ENCODE data around the gene VAT1L.

The VAT1L gene

DNA sequence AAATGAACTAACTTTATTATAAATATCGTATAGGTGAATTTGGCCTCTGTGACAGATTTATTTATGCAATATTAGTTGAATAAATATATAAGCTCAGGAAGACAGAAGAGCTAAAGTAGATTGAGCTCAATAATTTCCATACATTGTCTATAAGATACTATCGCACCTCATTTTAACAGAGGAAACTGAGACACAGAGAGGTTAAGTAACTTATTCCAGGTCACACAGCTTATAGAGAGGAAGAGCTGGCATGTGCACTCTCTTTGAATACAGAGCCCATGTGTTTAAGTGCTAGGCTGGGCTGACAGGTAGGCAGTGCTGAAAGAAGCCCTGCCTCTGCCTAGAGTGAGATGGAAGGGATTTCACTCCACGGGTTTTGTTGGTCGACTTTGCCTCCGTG lies 48.4 kb downstream of the VAT1L start:
- DNase-seq = no peak

DNA sequence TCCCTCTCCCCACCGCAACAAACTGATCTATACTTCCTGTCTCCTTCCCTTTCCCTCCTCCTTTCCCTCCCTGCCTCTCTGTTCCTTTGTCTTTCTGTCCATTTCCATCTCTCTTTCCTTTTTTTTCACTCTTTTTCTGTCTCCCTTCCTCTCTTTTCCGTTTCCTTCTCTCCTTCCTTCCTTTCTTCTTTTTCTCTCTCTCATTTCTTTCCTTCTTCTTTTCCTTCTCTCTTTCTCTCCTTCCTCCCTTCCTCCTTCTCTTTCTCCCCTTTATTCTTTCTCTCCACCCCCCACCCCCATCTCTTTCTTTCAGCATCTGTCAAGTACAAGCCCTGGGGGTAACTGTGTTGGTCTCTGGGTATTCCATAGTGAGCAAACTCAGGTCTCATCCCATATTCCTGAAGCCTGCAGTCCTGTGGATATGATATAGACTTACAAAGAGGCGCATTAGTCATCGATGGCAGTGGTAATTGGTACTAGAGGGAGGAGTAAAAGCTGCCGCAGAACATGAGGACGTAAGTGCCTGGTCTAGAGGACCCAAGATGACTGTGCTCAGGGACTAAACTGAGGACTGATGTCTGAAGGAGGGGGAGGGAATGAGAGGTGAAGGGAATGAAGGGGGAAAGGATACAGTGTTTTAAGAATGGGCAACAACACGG lies 50.4 kb downstream of the VAT1L start:
- no peak for DNase-seq

GRCh38 chr16:77840093-77840492 lies 51.7 kb downstream of the VAT1L start:
- DNase-seq = no peak

DNA sequence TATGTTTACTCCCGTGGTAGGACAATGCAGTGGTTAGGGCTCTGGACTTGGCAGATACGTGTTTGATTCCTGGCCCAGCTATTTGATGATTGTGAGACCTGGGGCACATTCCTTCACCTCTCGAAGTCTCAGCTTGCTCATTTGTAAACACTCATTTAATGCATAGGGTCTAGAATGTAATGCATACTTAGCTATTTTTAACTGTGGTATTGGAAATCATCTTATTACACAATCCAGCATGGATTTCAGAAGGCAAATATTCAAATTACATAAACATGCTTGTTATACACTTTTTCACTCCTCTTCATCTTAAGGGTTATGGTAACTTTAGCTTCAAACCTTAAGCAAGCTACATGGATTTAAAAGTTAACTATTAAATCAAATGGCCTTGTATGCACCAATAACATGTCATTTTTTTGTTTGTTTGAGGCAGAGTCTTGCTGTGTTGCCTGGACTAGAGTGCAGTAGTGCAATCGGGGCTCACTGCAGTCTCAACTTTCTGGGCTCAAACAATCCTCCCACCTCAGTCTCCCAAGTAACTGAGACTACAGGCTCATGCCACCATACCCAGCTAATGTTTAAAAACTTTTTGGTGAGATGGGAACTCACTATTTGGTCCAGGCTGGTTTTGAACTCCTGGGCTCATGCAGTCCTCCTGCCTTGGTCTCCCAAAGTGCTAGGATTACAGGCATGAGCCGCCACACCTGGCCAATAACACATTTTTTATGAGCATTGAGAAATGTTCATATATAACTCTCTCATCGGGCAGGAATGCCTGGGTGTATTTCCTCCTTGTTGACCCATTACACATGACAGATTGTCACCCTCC lies 52.5 kb downstream of the VAT1L start:
- DNase-seq = no peak

- DNase-seq = no peak
Observed at GRCh38 chr16:77841502-77841763, 53.1 kb downstream of the VAT1L start.

DNA sequence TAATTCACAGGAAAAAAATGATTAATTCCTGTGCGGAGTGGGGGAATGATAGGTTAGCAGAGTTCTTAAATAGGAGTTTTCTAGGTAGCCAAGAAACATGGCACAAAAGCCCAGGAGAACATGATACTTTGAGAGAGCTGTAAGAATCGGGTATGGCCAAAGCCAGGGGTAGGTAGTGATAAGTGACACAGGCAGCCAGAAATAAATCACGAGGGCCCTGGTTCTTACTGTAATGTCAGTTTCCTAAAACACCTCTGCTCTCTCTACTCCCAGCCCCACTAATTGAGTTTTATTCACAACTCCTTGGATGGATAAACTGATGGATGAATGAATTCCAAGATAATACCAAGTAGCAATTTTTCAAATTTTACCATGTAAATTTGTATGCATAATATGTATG lies 54.1 kb downstream of the VAT1L start:
- DNase-seq = no peak

DNA sequence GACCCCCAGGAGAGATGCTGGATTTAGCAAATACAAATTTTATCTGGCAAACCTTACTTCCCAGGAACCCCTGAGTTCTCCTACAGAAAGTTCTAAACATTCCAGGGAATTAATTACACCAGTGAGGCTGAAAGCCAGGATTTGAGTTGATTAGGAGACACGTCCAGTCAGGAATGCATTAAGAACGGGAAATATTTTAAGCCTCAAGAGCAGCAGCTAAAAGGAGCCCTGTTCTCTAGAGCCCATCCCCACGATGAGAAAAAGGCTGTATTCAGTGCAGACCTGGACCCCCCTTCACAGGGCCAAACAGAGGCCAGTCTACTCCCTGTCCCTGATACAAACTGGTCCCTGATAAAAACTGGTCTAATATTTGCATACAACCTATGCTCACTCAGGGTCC lies 55.0 kb downstream of the VAT1L start:
- no peak for DNase-seq

- DNase-seq = no peak
Observed at GRCh38 chr16:77844801-77845200, 56.4 kb downstream of the VAT1L start.

GRCh38 chr16:77849646-77850258 lies 61.4 kb downstream of the VAT1L start:
- no peak for DNase-seq

- DNase-seq = peak; percentile 35
Observed at GRCh38 chr16:77850636-77851333, 62.4 kb downstream of the VAT1L start.

DNA sequence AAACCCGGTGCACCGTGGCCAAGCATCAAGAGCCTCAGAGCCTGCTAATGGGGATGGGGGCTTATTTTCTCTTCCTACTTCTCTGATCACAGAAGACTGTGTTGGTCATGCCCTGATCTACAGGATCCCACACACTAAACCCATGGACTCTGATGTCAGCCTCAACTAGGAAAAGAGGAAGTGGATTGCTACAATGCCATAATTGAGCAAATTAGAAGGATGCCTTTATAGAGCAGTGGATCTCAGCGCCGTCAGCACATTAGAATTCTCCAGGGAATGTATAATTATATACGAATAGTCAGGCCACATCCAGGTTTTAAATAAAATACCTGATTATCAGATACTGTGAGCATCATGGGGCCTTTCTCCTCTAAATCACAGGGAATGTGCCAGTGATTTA lies 64.8 kb downstream of the VAT1L start:
- no peak for DNase-seq

- no peak for DNase-seq
Observed at GRCh38 chr16:77856438-77857160, 68.2 kb downstream of the VAT1L start.

- no peak for DNase-seq
Observed at GRCh38 chr16:77858060-77858459, 69.7 kb downstream of the VAT1L start.

GRCh38 chr16:77859493-77860232 lies 71.3 kb downstream of the VAT1L start:
- no peak for DNase-seq

DNA sequence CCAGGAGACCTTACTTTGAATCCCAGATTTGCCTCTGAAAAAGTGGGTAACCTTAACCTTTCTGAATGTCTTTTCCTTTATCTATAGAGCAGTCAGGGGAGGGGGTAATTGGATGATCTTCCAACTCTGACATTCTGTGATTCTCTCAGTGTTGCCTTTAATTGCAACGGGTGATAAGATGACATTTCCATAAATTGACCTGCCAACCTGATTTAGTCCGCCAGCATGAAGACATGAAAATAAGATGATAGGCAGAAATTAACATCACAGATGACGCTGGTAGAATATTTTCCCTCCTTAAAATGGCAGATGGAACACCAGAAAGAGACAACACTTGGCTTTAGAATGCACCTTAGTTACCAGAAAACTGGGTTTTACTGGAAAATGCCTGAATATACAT lies 72.6 kb downstream of the VAT1L start:
- DNase-seq = no peak

- no peak for DNase-seq
Observed at GRCh38 chr16:77863250-77863649, 74.9 kb downstream of the VAT1L start.

GRCh38 chr16:77866752-77867151 lies 78.4 kb downstream of the VAT1L start:
- no peak for DNase-seq

GRCh38 chr16:77868052-77868451 lies 79.7 kb downstream of the VAT1L start:
- no peak for DNase-seq

GRCh38 chr16:77868478-77868877 lies 80.1 kb downstream of the VAT1L start:
- no peak for DNase-seq

- no peak for DNase-seq
Observed at GRCh38 chr16:77869997-77870813, 81.8 kb downstream of the VAT1L start.

DNA sequence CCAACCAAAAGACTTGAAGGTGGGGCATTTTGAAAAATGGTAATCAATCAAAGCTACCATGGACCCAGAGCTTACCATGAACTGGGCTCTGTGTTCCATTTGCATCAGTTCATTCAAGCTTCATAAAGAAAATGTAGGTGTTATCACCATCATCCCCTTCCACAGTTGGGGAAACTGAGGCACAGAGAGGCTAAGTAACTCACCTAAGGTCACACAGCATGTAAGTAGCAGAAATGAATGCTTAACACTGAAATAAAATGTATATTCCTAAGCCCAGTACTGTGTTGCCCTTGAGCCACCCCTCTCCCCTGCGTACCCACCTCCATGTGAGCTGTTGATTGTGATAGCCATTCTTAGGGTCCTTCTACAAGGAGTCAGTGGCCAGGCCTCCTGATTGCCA lies 83.6 kb downstream of the VAT1L start:
- no peak for DNase-seq

DNA sequence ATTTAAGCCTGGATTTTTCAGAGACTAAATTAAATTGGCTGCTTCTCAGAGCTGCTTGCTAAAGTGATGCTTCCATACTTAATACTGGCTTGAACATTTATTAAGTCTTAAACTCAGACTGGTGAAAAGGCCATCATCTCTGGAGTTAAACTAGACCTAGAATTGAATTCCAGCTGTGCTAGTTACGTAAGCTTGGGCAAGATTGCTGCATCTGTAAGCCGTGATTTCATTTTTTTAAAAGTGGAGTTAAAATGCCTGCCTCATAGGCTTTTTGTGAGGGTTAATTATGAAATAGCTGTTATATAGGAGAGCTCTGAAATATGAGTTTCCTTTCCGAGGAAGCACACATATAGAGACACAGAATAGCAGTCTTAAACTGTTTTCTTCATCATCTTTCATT lies 84.7 kb downstream of the VAT1L start:
- no peak for DNase-seq

Data from NCI-H1092 (cell line).